HCT116 (cell line): Measurements from ENCODE around the gene DMAC2. TPM values are rescaled to one million over a fixed set of nuclear protein-coding genes. Genes with fewer than 3 reads are reported as not detected.

Source experiments
- ATAC-seq: fragments of 200-7000 bp; cut with Tn5 transposase; 2 replicates; pipeline ENCODE4 v1.9.1; 2020; ENCODE audit warnings: mild to moderate bottlenecking, moderate library complexity
- BruUV-seq: library from RNA; stranded (reverse); fragments of 400-500 nt; replicated peaks from 2 replicates; lab custom pipeline; 2021; lab: Mats Ljungman, UMichigan
- CTCF ChIA-PET: fragments of 300-600 bp; sonication (Branson Sonifier 250); formaldehyde crosslinking; loops from one replicate; lab custom pipeline; 2021; ENCODE audit warnings: antibody characterized with exemption; lab: Charles Lee
- POLR2A ChIA-PET: fragments of 300-600, 350-600 bp; sonication (Branson Sonifier 250); formaldehyde crosslinking; loops from one replicate; lab custom pipeline; 2021; ENCODE audit warnings: antibody characterized with exemption; lab: Charles Lee
- RAD21 ChIA-PET, 2 experiments: fragments of 300-600 bp; sonication (Branson Sonifier 250); formaldehyde crosslinking; loops; one replicate each; lab custom pipeline; 2023; ENCODE audit warnings: low total read pairs in 2 of 2; ENCODE audit not compliant: uncharacterized antibody in 2 of 2, unreplicated experiment in 2 of 2, low non-redundant PET in 1 of 2; lab: Charles Lee
- DNase-seq: peaks from one replicate; pipeline ENCODE4 v3.0.0-alpha.2; 2010; ENCODE audit warnings: low read depth, low spot score
- H2AFZ ChIP-seq: fragments of 200-600 bp; shearing (Covaris generic), sonication (generic); 2 replicates; pipeline ENCODE4 v1.6.1; 2017; ENCODE audit warnings: low read depth, mixed run types, mixed read lengths, antibody characterized with exemption, low read length; ENCODE audit not compliant: poor library complexity, severe bottlenecking
- H3K27ac ChIP-seq: 2 replicates; pipeline ENCODE4 v1.5.1; 2012; ENCODE audit warnings: low read depth, low read length
- H3K27me3 ChIP-seq: fragments of 200-600 bp; sonication (generic); 2 replicates; pipeline ENCODE4 v1.6.1; 2016; ENCODE audit warnings: mixed run types, low read length, mixed read lengths; ENCODE audit not compliant: insufficient read depth
- H3K36me3 ChIP-seq, 2 experiments: fragments of 200-500 bp in 1 of 2; fragments of 200-600 bp in 1 of 2; sonication (Bioruptor generic) in 1 of 2; sonication (generic) in 1 of 2; 2 replicates each; pipeline versions ENCODE4 v1.5.1 to v1.6.1; 2014 to 2016; ENCODE audit warnings: low read length in 2 of 2, inconsistent platforms in 1 of 2, mixed read lengths in 1 of 2, mixed run types in 1 of 2; ENCODE audit not compliant: insufficient read depth in 2 of 2, control insufficient read depth in 1 of 2
- H3K4me1 ChIP-seq, 2 experiments: fragments of 200-600 bp in 1 of 2; sonication (generic) in 1 of 2; 2 replicates each; pipeline versions ENCODE4 v1.5.1 to v1.6.1; 2012 to 2017; ENCODE audit warnings: low read length in 2 of 2, inconsistent platforms in 1 of 2, mild to moderate bottlenecking in 1 of 2, mixed read lengths in 1 of 2, mixed run types in 1 of 2, moderate library complexity in 1 of 2; ENCODE audit not compliant: insufficient read depth in 2 of 2, control insufficient read depth in 1 of 2
- H3K4me2 ChIP-seq: fragments of 200-600 bp; sonication (generic); 2 replicates; pipeline ENCODE4 v1.6.1; 2017; ENCODE audit warnings: mixed run types, low read length, mixed read lengths
- H3K4me3 ChIP-seq, 2 experiments: fragments of 200-600 bp in 1 of 2; sonication (generic) in 1 of 2; replicated peaks in 1 of 2; 2 replicates each; pipeline ENCODE4 v1.5.1; 2011 to 2016; ENCODE audit warnings: low read length in 2 of 2, control low read depth in 1 of 2, low read depth in 1 of 2, mild to moderate bottlenecking in 1 of 2, mixed read lengths in 1 of 2, mixed run types in 1 of 2
- H3K79me2 ChIP-seq: fragments of 200-600 bp; sonication (generic); 2 replicates; pipeline ENCODE4 v1.6.1; 2017; ENCODE audit warnings: mild to moderate bottlenecking, mixed run types, low read length, moderate library complexity, mixed read lengths; ENCODE audit not compliant: insufficient read depth
- H3K9ac ChIP-seq: fragments of 200-600 bp; sonication (generic); 2 replicates; pipeline ENCODE4 v1.6.1; 2016; ENCODE audit warnings: low read length, mixed read lengths
- H3K9me2 ChIP-seq: fragments of 200-600 bp; sonication (generic), shearing (Covaris generic); 2 replicates; pipeline ENCODE4 v1.6.1; 2017; ENCODE audit warnings: mixed run types, mild to moderate bottlenecking, moderate library complexity; ENCODE audit not compliant: insufficient read depth
- H3K9me3 ChIP-seq, 2 experiments: fragments of 200-500 bp in 1 of 2; fragments of 200-600 bp in 1 of 2; sonication (Bioruptor generic) in 1 of 2; sonication (generic) in 1 of 2; 2 replicates each; pipeline ENCODE4 v1.6.1; 2014 to 2017; ENCODE audit warnings: low read length in 2 of 2, mixed read lengths in 2 of 2, inconsistent platforms in 1 of 2, low read depth in 1 of 2, mild to moderate bottlenecking in 1 of 2, mixed run types in 1 of 2, moderate library complexity in 1 of 2; ENCODE audit not compliant: control insufficient read depth in 1 of 2, insufficient read depth in 1 of 2
- H4K20me1 ChIP-seq: fragments of 200-600 bp; sonication (generic), shearing (Covaris generic); 2 replicates; pipeline ENCODE4 v1.6.1; 2017; ENCODE audit warnings: mixed run types, mild to moderate bottlenecking, moderate library complexity; ENCODE audit not compliant: insufficient read depth
- CEBPB ChIP-seq: IDR thresholded peaks from 2 replicates; pipeline ENCODE4 v1.6.1; 2012; ENCODE audit warnings: low read depth
- ELF1 ChIP-seq: IDR thresholded peaks from 2 replicates; pipeline ENCODE4 v1.6.1; 2012; ENCODE audit warnings: low read depth, borderline replicate concordance
- EZH2phosphoT487 ChIP-seq: fragments of 200-600 bp; IDR thresholded peaks from 2 replicates; pipeline ENCODE4 v1.6.1; 2018; ENCODE audit warnings: antibody characterized with exemption, borderline replicate concordance
- FOSL1 ChIP-seq: IDR thresholded peaks from 2 replicates; pipeline ENCODE4 v1.6.1; 2012; ENCODE audit warnings: low read depth
- POLR2A ChIP-seq: IDR thresholded peaks from 2 replicates; pipeline ENCODE4 v1.7.0; 2011; ENCODE audit warnings: borderline replicate concordance; ENCODE audit not compliant: insufficient read depth, insufficient read length; ENCODE audit errors: extremely low read depth
- POLR2AphosphoS5 ChIP-seq: IDR thresholded peaks from 2 replicates; pipeline ENCODE4 v1.6.1; 2011; ENCODE audit warnings: mild to moderate bottlenecking, low read depth, low read length, moderate library complexity
- RAD21 ChIP-seq: IDR thresholded peaks from 2 replicates; pipeline ENCODE4 v1.6.1; 2012; ENCODE audit warnings: low read depth, mild to moderate bottlenecking
- SIN3A ChIP-seq: IDR thresholded peaks from 2 replicates; pipeline ENCODE4 v1.6.1; 2012; ENCODE audit warnings: low read depth
- SP1 ChIP-seq: IDR thresholded peaks from 2 replicates; pipeline ENCODE4 v1.6.1; 2012; ENCODE audit warnings: low read depth
- SRF ChIP-seq: IDR thresholded peaks from 2 replicates; pipeline ENCODE4 v1.6.1; 2012; ENCODE audit warnings: low read depth
- TCF7L2 ChIP-seq: IDR thresholded peaks from 2 replicates; pipeline ENCODE4 v1.7.0; 2011; ENCODE audit warnings: borderline replicate concordance, inconsistent platforms; ENCODE audit not compliant: insufficient read depth, insufficient read length; ENCODE audit errors: extremely low read depth
- ZNF274 ChIP-seq: fragments of 200-500 bp; sonication (Bioruptor generic); IDR thresholded peaks from 2 replicates; pipeline ENCODE4 v1.6.1; 2014; ENCODE audit warnings: mild to moderate bottlenecking, low read depth, low read length, inconsistent platforms
- intact Hi-C: fragments of 100-400 bp; cut with micrococcal nuclease; formaldehyde crosslinking; loops from 2 replicates; pipeline ENCODE4 v1.10.0; 2022
- total RNA-seq: library from RNA; stranded (reverse); gene quantifications from one replicate; pipeline ENCODE4 v1.2.1, GENCODE V29; 2021; ENCODE audit not compliant: unreplicated experiment
- TF ChIP-seq, protein P1 (sequence below): IDR thresholded peaks from 2 replicates; pipeline ENCODE4 v1.6.1; 2012
- TF ChIP-seq, protein P2 (sequence below), 3 experiments: fragments of 200-600 bp in 1 of 3; sonication (generic) in 1 of 3; IDR thresholded peaks in 2 of 3; conservative IDR thresholded peaks in 1 of 3; 2 replicates each; pipeline ENCODE4 v1.5.1; 2012 to 2017; ENCODE audit warnings: low read depth in 2 of 3, low read length in 2 of 3, antibody characterized with exemption in 1 of 3, borderline replicate concordance in 1 of 3, control low read depth in 1 of 3, mild to moderate bottlenecking in 1 of 3, mixed read lengths in 1 of 3, mixed run types in 1 of 3, moderate library complexity in 1 of 3; ENCODE audit not compliant: insufficient read depth in 1 of 3
- TF ChIP-seq, protein P3 (sequence below): IDR thresholded peaks from 2 replicates; pipeline ENCODE4 v1.6.1; 2011; ENCODE audit warnings: mild to moderate bottlenecking, low read length, moderate library complexity; ENCODE audit not compliant: insufficient replicate concordance; ENCODE audit errors: extremely low read depth

The DMAC2 gene
- total RNA-seq, 1 experiment from 2014 or later = 65.6 TPM

DNA sequence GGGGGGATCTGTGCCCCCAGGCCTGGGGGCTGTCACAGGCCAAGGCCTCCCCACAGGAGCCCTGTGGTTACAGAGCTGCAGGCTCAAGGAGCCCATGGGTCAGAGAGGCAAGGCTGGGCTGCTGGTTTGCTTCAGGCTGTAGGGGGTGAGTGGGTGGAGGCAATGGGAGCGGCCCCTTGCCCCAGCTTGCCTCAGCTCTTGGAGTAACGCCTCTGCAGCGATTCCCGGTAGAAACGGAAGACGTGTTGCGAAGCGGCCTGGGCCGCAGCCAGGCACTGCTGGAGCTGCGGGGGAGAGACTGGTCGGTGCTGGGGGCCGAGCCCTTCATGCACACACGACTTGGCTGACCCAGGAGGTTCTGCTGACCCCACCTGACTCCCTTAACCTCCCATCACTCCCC, 53.3 kb downstream of the DMAC2 start:
- no peak overlapping the region for H3K4me2 ChIP-seq
- no peak overlapping the region for H3K4me3 ChIP-seq
- CTCF ChIA-PET = no interaction called here
- no peak overlapping the region for H2AFZ ChIP-seq
- H3K27me3 ChIP-seq = no peaks in the 10 kb centered on the region
- H3K9me2 ChIP-seq = no peaks in the 10 kb centered on the region
- no peak for TF ChIP-seq ELF1
- TF ChIP-seq SRF = no peak
- no peak for TF ChIP-seq CEBPB
- TF ChIP-seq RAD21 = no peak
- TF ChIP-seq FOSL1 = no peak
- TF ChIP-seq POLR2A = no peak
- RAD21 ChIA-PET = no interaction called here
- ATAC-seq (no peak; the same call in 1 of the 2 replicates), DNase-seq (no peak)
- H3K9ac ChIP-seq = no peak overlapping the region
- no peaks in the 10 kb centered on the region for H4K20me1 ChIP-seq
- no peak overlapping the region for H3K27ac ChIP-seq
- BruUV-seq = no TSS peak
- H3K4me1 ChIP-seq = no peaks in the 10 kb centered on the region
- H3K79me2 ChIP-seq = no peaks in the 10 kb centered on the region
- POLR2A ChIA-PET = no interaction called here
- H3K36me3 ChIP-seq = peaks cover 10 to 13% of the 10 kb centered on the region in 2 experiments; a peak in 3 of 4 replicates
- intact Hi-C loops = no loop called here
- no peaks in the 10 kb centered on the region for H3K9me3 ChIP-seq

DNA sequence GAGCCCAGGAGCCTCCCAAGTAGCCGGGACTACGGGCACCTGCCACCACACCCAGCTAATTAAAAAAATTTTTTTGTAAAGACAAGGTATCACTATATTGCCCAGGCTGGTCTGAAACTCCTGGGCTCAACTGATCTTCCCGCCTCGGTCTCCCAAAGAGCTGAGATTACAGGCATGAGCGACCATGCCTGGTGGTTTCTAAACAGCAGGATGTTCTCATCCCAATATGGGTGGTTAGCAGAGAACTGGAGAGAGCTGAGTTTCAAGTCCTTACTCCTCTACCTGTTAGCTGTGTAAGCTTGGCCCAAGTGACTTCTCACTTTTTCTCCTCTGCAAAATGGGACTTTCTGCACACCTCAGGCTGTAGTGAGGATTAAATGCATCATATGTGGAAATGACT, 55.4 kb downstream of the DMAC2 start:
- intact Hi-C loops = no loop called here
- no peaks in the 10 kb centered on the region for H4K20me1 ChIP-seq
- ATAC-seq (no peak), DNase-seq (no peak)
- no TSS peak for BruUV-seq
- H2AFZ ChIP-seq = no peak overlapping the region
- H3K4me3 ChIP-seq = no peak overlapping the region
- TF ChIP-seq CEBPB = no peak
- TF ChIP-seq SIN3A = no peak
- TF ChIP-seq SP1 = no peak
- no peak for TF ChIP-seq FOSL1
- TF ChIP-seq TCF7L2 = no peak
- TF ChIP-seq, protein P1, sequence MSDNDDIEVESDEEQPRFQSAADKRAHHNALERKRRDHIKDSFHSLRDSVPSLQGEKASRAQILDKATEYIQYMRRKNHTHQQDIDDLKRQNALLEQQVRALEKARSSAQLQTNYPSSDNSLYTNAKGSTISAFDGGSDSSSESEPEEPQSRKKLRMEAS = no peak
- no peak for TF ChIP-seq ELF1
- TF ChIP-seq ZNF274 = no peak
- no peak for TF ChIP-seq RAD21
- TF ChIP-seq, protein P2, sequence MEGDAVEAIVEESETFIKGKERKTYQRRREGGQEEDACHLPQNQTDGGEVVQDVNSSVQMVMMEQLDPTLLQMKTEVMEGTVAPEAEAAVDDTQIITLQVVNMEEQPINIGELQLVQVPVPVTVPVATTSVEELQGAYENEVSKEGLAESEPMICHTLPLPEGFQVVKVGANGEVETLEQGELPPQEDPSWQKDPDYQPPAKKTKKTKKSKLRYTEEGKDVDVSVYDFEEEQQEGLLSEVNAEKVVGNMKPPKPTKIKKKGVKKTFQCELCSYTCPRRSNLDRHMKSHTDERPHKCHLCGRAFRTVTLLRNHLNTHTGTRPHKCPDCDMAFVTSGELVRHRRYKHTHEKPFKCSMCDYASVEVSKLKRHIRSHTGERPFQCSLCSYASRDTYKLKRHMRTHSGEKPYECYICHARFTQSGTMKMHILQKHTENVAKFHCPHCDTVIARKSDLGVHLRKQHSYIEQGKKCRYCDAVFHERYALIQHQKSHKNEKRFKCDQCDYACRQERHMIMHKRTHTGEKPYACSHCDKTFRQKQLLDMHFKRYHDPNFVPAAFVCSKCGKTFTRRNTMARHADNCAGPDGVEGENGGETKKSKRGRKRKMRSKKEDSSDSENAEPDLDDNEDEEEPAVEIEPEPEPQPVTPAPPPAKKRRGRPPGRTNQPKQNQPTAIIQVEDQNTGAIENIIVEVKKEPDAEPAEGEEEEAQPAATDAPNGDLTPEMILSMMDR (IDR thresholded peaks at IDR 0.05 in 2 of 3, conservative IDR thresholded peaks at IDR 0.05 in 1 of 3; ENCODE audit: borderline replicate concordance in 1 of 3, insufficient read depth in 1 of 3, low read depth in 2 of 3, low read length in 2 of 3) = no peak
- TF ChIP-seq SRF = no peak
- TF ChIP-seq POLR2AphosphoS5 = no peak
- TF ChIP-seq EZH2phosphoT487 = no peak
- TF ChIP-seq, protein P3, sequence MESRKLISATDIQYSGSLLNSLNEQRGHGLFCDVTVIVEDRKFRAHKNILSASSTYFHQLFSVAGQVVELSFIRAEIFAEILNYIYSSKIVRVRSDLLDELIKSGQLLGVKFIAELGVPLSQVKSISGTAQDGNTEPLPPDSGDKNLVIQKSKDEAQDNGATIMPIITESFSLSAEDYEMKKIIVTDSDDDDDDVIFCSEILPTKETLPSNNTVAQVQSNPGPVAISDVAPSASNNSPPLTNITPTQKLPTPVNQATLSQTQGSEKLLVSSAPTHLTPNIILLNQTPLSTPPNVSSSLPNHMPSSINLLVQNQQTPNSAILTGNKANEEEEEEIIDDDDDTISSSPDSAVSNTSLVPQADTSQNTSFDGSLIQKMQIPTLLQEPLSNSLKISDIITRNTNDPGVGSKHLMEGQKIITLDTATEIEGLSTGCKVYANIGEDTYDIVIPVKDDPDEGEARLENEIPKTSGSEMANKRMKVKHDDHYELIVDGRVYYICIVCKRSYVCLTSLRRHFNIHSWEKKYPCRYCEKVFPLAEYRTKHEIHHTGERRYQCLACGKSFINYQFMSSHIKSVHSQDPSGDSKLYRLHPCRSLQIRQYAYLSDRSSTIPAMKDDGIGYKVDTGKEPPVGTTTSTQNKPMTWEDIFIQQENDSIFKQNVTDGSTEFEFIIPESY = no peak
- no peaks in the 10 kb centered on the region for H3K9me3 ChIP-seq
- RAD21 ChIA-PET = no interaction called here
- H3K9me2 ChIP-seq = no peaks in the 10 kb centered on the region
- no peak overlapping the region for H3K27ac ChIP-seq
- H3K79me2 ChIP-seq = no peaks in the 10 kb centered on the region
- H3K27me3 ChIP-seq = no peaks in the 10 kb centered on the region
- CTCF ChIA-PET = no interaction called here
- POLR2A ChIA-PET = interaction anchor here (0.7 kb wide), 1 partner anchor 62 kb away, joined by 3 read pairs; no protein-coding TSS in a partner anchor
- peaks cover 10 to 19% of the 10 kb centered on the region in 2 experiments for H3K4me1 ChIP-seq
- no peaks in the 10 kb centered on the region; a peak in 2 of 4 replicates for H3K36me3 ChIP-seq
- no peak overlapping the region for H3K9ac ChIP-seq
- no peak overlapping the region for H3K4me2 ChIP-seq
